A549 (cell line): ENCODE measurements around the gene SOX15. TPM values are rescaled to one million over a fixed set of nuclear protein-coding genes. Genes with fewer than 3 reads are reported as not detected.
A peak's percentile ranks its signal among the peaks of the same experiment; 100 is the strongest.

ENCODE experiments used
- ATAC-seq, 2 experiments: fragments of 200-7000 bp in 1 of 2; fragments of >200 bp in 1 of 2; cut with Nextera tagmentation in 1 of 2; cut with Tn5 transposase in 1 of 2; 3 replicates each; pipeline versions ENCODE4 v1.8.0 to v1.9.1; 2018 to 2020; ENCODE audit warnings: mild to moderate bottlenecking in 1 of 2, moderate library complexity in 1 of 2
- CTCF ChIA-PET: fragments of 300-600 bp; sonication (Branson Sonifier 250); formaldehyde crosslinking; extraction: SDS; loops from one replicate; lab custom pipeline; 2021; ENCODE audit warnings: antibody characterized with exemption, inconsistent platforms; lab: Yijun Ruan, JAX
- POLR2A ChIA-PET: fragments of 350-600 bp; formaldehyde crosslinking; extraction: SDS; loops from one replicate; lab custom pipeline; 2021; ENCODE audit warnings: antibody characterized with exemption, inconsistent platforms; lab: Yijun Ruan, JAX
- DNase-seq, 2 experiments: peaks; one replicate each; pipeline versions ENCODE4 v3.0.0 to v3.0.0-alpha.2; 2011 to 2016; ENCODE audit warnings: low read depth in 1 of 2, low spot score in 1 of 2
- FAIRE-seq: peaks from 2 replicates; lab custom pipeline; 2011; peaks lifted over from hg19 to GRCh38; lab: Jason Lieb, UNC
- H3K27ac ChIP-seq, 2 experiments: fragments of >200 bp; sonication (Bioruptor Twin); formaldehyde crosslinking; 3 replicates each; pipeline ENCODE4 v1.5.1; 2016 to 2017
- H3K4me1 ChIP-seq: fragments of >200 bp; sonication (Bioruptor Twin); formaldehyde crosslinking; 3 replicates; pipeline ENCODE4 v1.6.1; 2016
- H3K4me2 ChIP-seq: fragments of >200 bp; sonication (Bioruptor Twin); formaldehyde crosslinking; 3 replicates; pipeline ENCODE4 v1.6.1; 2016
- H3K4me3 ChIP-seq: fragments of >200 bp; sonication (Bioruptor Twin); formaldehyde crosslinking; 3 replicates; pipeline ENCODE4 v1.5.1; 2016
- H3K9me3 ChIP-seq: fragments of >200 bp; sonication (Bioruptor Twin); formaldehyde crosslinking; 3 replicates; pipeline ENCODE4 v1.6.1; 2016
- CBX2 ChIP-seq: fragments of 200-600 bp; sonication (generic); IDR thresholded peaks from 2 replicates; pipeline ENCODE4 v1.6.1; 2016; ENCODE audit warnings: low read depth, mild to moderate bottlenecking, borderline replicate concordance
- CEBPB ChIP-seq, 2 experiments: fragments of >200 bp in 1 of 2; sonication (Bioruptor Twin) in 1 of 2; formaldehyde crosslinking in 1 of 2; IDR thresholded peaks; 2 replicates each; pipeline ENCODE4 v1.6.1; 2012 to 2016
- EHF ChIP-seq: fragments of 250-450 bp; sonication (Bioruptor Pico); IDR thresholded peaks from 2 replicates; pipeline ENCODE4 v1.5.0; 2020; ENCODE audit warnings: mild to moderate bottlenecking
- EHMT2 ChIP-seq: fragments of 200-600 bp; sonication (generic); IDR thresholded peaks from 2 replicates; pipeline ENCODE4 v1.6.1; 2016; ENCODE audit warnings: antibody characterized with exemption, low read depth, mild to moderate bottlenecking, moderate library complexity
- GATA3 ChIP-seq: IDR thresholded peaks from 2 replicates; pipeline ENCODE4 v1.6.1; 2012; ENCODE audit warnings: borderline replicate concordance
- HEYL ChIP-seq: fragments of 250-450 bp; sonication (Bioruptor Pico); IDR thresholded peaks from 2 replicates; pipeline ENCODE4 v1.8.0; 2021; ENCODE audit warnings: mild to moderate bottlenecking, moderate library complexity
- HOXA7 ChIP-seq: fragments of 250-450 bp; sonication (Bioruptor Pico); IDR thresholded peaks from 2 replicates; pipeline ENCODE4 v1.5.0; 2020; ENCODE audit warnings: mild to moderate bottlenecking, moderate library complexity
- HOXB5 ChIP-seq: fragments of 250-450 bp; sonication (Bioruptor Pico); IDR thresholded peaks from 2 replicates; pipeline ENCODE4 v1.5.0; 2020; ENCODE audit warnings: mild to moderate bottlenecking, moderate library complexity
- NR3C1 ChIP-seq: fragments of >200 bp; sonication (Bioruptor Twin); formaldehyde crosslinking; IDR thresholded peaks from 3 replicates; pipeline ENCODE4 v1.6.1; 2017
- PHF8 ChIP-seq: fragments of 200-600 bp; sonication (generic); IDR thresholded peaks from 2 replicates; pipeline ENCODE4 v1.6.1; 2016; ENCODE audit warnings: low read depth, mild to moderate bottlenecking, antibody characterized with exemption, moderate library complexity, borderline replicate concordance
- POLR2A ChIP-seq: IDR thresholded peaks from 2 replicates; pipeline ENCODE4 v1.6.1; 2012; ENCODE audit warnings: mild to moderate bottlenecking, low read length
- POLR2AphosphoS2 ChIP-seq: conservative IDR thresholded peaks from 2 replicates; pipeline ENCODE4 v1.6.1; 2012; ENCODE audit warnings: low read length, improper control_type of control experiment, inconsistent platforms
- RAD21 ChIP-seq, 2 experiments: fragments of >200 bp in 1 of 2; sonication (Bioruptor Twin) in 1 of 2; formaldehyde crosslinking in 1 of 2; IDR thresholded peaks in 1 of 2; conservative IDR thresholded peaks in 1 of 2; 2 replicates in 1 of 2; 3 replicates in 1 of 2; pipeline ENCODE4 v1.6.1; 2012 to 2018; ENCODE audit warnings: inconsistent platforms in 1 of 2
- RNF2 ChIP-seq: fragments of 200-600 bp; sonication (generic); IDR thresholded peaks from 2 replicates; pipeline ENCODE4 v1.6.1; 2016; ENCODE audit warnings: low read depth, mild to moderate bottlenecking, antibody characterized with exemption, moderate library complexity, borderline replicate concordance
- TFCP2L1 ChIP-seq: fragments of 250-450 bp; sonication (Bioruptor Pico); IDR thresholded peaks from 2 replicates; pipeline ENCODE4 v1.5.0; 2021; ENCODE audit warnings: mild to moderate bottlenecking
- ZC3H11A ChIP-seq: fragments of 450-650 bp; IDR thresholded peaks from 2 replicates; pipeline ENCODE4 v1.6.1; 2014; ENCODE audit warnings: antibody characterized with exemption, mild to moderate bottlenecking
- ZFP36 ChIP-seq: fragments of 450-650 bp; IDR thresholded peaks from 2 replicates; pipeline ENCODE4 v1.6.1; 2014; ENCODE audit warnings: borderline replicate concordance; ENCODE audit not compliant: partially characterized antibody
- WGBS: methylation state at CpG from one replicate; pipeline ENCODE4 v1.1.6; 2017; ENCODE audit errors: missing lambda C conversion rate; 5-methylcytosine and 5-hydroxymethylcytosine counted together
- polyA plus RNA-seq, 4 experiments: library from polyadenylated mRNA; depleted of rRNA in 3 of 4; stranded (reverse); fragments of >200 nt; fragmentation: RNase III in 1 of 4; extraction: RNeasy Plus Mini Kit Qiagen cat#74134 plus additional on column Dnase treatment in 1 of 4; gene quantifications; 2 replicates in 3 of 4; 3 replicates in 1 of 4; pipeline ENCODE4 v1.2.3, GENCODE V29; 2011 to 2017
- TF ChIP-seq, protein P1 (sequence below): fragments of 250-450 bp; sonication (Bioruptor Pico); IDR thresholded peaks from 2 replicates; pipeline ENCODE4 v1.5.0; 2021; ENCODE audit warnings: mild to moderate bottlenecking, moderate library complexity, borderline replicate concordance
- TF ChIP-seq, protein P2 (sequence below): fragments of >200 bp; sonication (Bioruptor Twin); formaldehyde crosslinking; IDR thresholded peaks from 3 replicates; pipeline ENCODE4 v1.5.1; 2016
- TF ChIP-seq, protein P3 (sequence below): fragments of >200 bp; sonication (Bioruptor Twin); formaldehyde crosslinking; IDR thresholded peaks from 3 replicates; pipeline ENCODE4 v1.6.1; 2016
- TF ChIP-seq, protein P4 (sequence below): fragments of 250-450 bp; sonication (Bioruptor Pico); IDR thresholded peaks from 2 replicates; pipeline ENCODE4 v1.5.0; 2020; ENCODE audit warnings: low read depth, mild to moderate bottlenecking, moderate library complexity
- TF ChIP-seq, protein P5 (sequence below): IDR thresholded peaks from 2 replicates; pipeline ENCODE4 v1.6.1; 2012

The SOX15 gene
- polyA plus RNA-seq, 2 of the 4 experiments (the other 2 are of a cell fraction) = 0.05 to 0.19 TPM

DNA sequence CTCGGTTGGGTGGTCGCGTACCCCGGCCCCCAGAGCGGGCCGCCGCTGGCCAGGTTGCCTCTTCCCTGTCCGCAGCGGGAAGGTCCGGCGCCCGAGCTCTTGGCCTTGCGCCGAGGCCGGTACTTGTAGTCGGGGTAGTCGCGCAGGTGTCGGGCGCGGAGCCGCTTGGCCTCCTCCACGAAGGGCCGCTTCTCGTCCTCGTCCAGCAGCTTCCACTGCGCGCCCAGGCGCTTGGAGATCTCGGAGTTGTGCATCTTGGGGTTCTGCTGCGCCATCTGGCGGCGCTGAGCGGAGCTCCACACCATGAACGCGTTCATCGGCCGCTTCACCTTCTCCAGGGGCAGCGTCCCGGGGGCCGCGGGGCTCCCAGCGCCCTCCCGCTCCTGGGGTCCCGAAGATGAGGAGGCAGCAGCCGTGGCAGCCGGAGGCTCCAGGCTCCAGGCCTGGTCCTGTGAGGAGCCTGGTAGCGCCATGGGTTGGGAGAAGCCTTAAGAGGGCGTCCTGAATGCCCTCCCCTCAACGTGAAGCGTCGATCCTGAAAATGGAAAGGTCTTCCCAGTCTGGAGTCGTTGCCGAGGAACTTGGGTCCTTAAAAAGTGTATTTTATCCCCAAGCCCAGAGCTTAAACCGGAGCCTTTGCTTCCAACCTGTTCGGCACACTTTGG, 558 bp downstream of the SOX15 start:
- ChIA-PET CTCF (interaction anchor here (0.6 to 12.1 kb wide), 27 partner anchors 11 to 535 kb away, joined by 3 to 184 read pairs (median 5); partner anchors contain the start of genes ATP1B2, CD68, DNAH2 and FXR2), POLR2A (interaction anchor here (0.8 to 3.0 kb wide), 4 partner anchors 10 to 98 kb away, joined by 3 to 16 read pairs (median 10); partner anchors contain the start of genes CD68, SAT2 and TP53)
- peak overlapping the region in 1 of 2 experiments; percentile 78; a peak in 2 of 6 replicates for H3K27ac ChIP-seq
- H3K4me2 ChIP-seq = no peak overlapping the region; the same call in 2 of the 3 replicates
- 81% methylated on average over 51 of the region's 56 CpGs for WGBS
- ATAC-seq (peak; percentile 22 to 65; a peak in 3 of 6 replicates), DNase-seq (peak in 1 of 2 experiments; percentile 72), FAIRE-seq (no peak)
- H3K4me3 ChIP-seq = no peak overlapping the region
- no peaks in the 10 kb centered on the region for H3K9me3 ChIP-seq
- TF ChIP-seq ZC3H11A (no peak), HOXB5 (CRISPR knock-in tag) (no peak), NR3C1 (no peak), CEBPB (IDR thresholded peaks at IDR 0.05) (no peak), HEYL (CRISPR knock-in tag) (no peak), RAD21 (conservative IDR thresholded peaks at IDR 0.05 in 1 of 2, IDR thresholded peaks at IDR 0.05 in 1 of 2) (peak; percentile 44 to 45; a peak in 3 of 5 replicates), ZFP36 (no peak), PHF8 (no peak), EHMT2 (no peak)
- TF ChIP-seq, protein P1, sequence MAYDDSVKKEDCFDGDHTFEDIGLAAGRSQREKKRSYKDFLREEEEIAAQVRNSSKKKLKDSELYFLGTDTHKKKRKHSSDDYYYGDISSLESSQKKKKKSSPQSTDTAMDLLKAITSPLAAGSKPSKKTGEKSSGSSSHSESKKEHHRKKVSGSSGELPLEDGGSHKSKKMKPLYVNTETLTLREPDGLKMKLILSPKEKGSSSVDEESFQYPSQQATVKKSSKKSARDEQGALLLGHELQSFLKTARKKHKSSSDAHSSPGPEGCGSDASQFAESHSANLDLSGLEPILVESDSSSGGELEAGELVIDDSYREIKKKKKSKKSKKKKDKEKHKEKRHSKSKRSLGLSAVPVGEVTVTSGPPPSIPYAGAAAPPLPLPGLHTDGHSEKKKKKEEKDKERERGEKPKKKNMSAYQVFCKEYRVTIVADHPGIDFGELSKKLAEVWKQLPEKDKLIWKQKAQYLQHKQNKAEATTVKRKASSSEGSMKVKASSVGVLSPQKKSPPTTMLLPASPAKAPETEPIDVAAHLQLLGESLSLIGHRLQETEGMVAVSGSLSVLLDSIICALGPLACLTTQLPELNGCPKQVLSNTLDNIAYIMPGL (CRISPR knock-in tag) = no peak
- TF ChIP-seq, protein P2, sequence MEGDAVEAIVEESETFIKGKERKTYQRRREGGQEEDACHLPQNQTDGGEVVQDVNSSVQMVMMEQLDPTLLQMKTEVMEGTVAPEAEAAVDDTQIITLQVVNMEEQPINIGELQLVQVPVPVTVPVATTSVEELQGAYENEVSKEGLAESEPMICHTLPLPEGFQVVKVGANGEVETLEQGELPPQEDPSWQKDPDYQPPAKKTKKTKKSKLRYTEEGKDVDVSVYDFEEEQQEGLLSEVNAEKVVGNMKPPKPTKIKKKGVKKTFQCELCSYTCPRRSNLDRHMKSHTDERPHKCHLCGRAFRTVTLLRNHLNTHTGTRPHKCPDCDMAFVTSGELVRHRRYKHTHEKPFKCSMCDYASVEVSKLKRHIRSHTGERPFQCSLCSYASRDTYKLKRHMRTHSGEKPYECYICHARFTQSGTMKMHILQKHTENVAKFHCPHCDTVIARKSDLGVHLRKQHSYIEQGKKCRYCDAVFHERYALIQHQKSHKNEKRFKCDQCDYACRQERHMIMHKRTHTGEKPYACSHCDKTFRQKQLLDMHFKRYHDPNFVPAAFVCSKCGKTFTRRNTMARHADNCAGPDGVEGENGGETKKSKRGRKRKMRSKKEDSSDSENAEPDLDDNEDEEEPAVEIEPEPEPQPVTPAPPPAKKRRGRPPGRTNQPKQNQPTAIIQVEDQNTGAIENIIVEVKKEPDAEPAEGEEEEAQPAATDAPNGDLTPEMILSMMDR = peak; percentile 46
- TF ChIP-seq, protein P3, sequence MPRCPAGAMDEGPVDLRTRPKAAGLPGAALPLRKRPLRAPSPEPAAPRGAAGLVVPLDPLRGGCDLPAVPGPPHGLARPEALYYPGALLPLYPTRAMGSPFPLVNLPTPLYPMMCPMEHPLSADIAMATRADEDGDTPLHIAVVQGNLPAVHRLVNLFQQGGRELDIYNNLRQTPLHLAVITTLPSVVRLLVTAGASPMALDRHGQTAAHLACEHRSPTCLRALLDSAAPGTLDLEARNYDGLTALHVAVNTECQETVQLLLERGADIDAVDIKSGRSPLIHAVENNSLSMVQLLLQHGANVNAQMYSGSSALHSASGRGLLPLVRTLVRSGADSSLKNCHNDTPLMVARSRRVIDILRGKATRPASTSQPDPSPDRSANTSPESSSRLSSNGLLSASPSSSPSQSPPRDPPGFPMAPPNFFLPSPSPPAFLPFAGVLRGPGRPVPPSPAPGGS = 0 out of 3 replicates have a peak, but pooled peaks have one; percentile 8
- TF ChIP-seq, protein P4, sequence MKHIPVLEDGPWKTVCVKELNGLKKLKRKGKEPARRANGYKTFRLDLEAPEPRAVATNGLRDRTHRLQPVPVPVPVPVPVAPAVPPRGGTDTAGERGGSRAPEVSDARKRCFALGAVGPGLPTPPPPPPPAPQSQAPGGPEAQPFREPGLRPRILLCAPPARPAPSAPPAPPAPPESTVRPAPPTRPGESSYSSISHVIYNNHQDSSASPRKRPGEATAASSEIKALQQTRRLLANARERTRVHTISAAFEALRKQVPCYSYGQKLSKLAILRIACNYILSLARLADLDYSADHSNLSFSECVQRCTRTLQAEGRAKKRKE (CRISPR knock-in tag) = no peak
- H3K4me1 ChIP-seq = peaks cover 36% of the 10 kb centered on the region

DNA sequence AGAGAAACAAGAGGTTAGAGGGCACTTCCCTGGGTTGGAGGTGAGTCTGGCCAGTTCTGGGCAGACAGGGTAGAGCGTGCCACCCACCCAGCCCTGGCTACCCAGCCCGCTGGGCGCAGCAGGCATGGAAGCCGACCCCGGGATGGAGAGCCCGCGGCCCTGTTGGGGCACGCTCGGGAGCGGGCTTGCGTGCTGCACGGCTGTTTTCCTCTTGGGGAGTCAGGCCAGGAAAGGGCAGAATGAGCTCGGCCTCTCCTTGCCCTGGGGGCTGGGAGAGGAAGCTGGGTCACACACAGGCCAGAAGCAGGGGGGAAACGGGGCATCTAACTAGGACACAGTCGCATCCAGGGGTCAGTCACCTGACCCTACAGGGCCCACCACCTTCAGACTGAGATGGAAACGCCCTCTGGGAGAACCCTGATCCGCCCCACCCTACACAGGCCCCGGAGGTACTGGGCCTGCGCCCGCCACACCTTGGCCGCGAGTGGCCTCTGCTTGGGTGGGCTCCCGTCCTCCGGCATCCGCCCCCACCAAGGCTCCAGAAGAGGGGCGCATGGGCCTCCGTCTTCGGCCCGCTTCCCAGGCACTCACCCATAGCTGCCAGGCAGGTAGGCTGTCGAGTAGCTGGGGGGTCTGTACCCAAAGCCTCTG, 1.2 kb downstream of the SOX15 start:
- FAIRE-seq = no peak
- H3K4me2 ChIP-seq = no peak overlapping the region
- peaks cover 36% of the 10 kb centered on the region for H3K4me1 ChIP-seq
- no peak for DNase-seq
- 0 out of 6 replicates have a peak overlapping the region, but pooled peaks of 1 of the 2 experiments have one; percentile 7 for H3K27ac ChIP-seq
- no peak overlapping the region for H3K4me3 ChIP-seq
- ChIA-PET POLR2A (interaction anchor here (2.2 to 3.0 kb wide), 3 partner anchors 9 to 98 kb away, joined by 7 to 16 read pairs (median 12); partner anchors contain the start of genes CD68 and TP53), CTCF (interaction anchor here (0.8 to 12.1 kb wide), 25 partner anchors 7 to 535 kb away, joined by 3 to 184 read pairs (median 5); partner anchors contain the start of genes ATP1B2, CD68, DNAH2 and FXR2)
- 91% methylated on average over 30 of the region's 30 CpGs for WGBS
- H3K9me3 ChIP-seq = no peaks in the 10 kb centered on the region
- no peak for ATAC-seq
- no peak for TF ChIP-seq POLR2A
- TF ChIP-seq GATA3 = no peak
- no peak for TF ChIP-seq POLR2AphosphoS2
- no peak for TF ChIP-seq HOXA7 (CRISPR knock-in tag)
- no peak for TF ChIP-seq CEBPB (IDR thresholded peaks at IDR 0.05)
- TF ChIP-seq, protein P3 = no peak
- TF ChIP-seq CBX2 = no peak
- TF ChIP-seq, protein P5, sequence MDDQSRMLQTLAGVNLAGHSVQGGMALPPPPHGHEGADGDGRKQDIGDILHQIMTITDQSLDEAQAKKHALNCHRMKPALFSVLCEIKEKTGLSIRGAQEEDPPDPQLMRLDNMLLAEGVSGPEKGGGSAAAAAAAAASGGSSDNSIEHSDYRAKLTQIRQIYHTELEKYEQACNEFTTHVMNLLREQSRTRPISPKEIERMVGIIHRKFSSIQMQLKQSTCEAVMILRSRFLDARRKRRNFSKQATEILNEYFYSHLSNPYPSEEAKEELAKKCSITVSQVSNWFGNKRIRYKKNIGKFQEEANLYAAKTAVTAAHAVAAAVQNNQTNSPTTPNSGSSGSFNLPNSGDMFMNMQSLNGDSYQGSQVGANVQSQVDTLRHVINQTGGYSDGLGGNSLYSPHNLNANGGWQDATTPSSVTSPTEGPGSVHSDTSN = no peak
- TF ChIP-seq EHMT2 = no peak
- TF ChIP-seq PHF8 = no peak
- TF ChIP-seq EHF = no peak
- TF ChIP-seq RNF2 = no peak
- TF ChIP-seq TFCP2L1 (CRISPR knock-in tag) = no peak
